K562 (cell line): ENCODE results near the gene MYOG.

ENCODE experiments used
- EP300 ChIP-seq: IDR thresholded peaks from 2 replicates; pipeline ENCODE4 v1.6.1; 2012; ENCODE audit warnings: low read length, improper control_type of control experiment
- NFIC ChIP-seq: fragments of 450-650 bp; IDR thresholded peaks from 2 replicates; pipeline ENCODE4 v1.6.1; 2017; ENCODE audit warnings: mild to moderate bottlenecking, inconsistent platforms
- TF ChIP-seq, protein P1 (sequence below): fragments of 250-450 bp; sonication (Bioruptor Pico); IDR thresholded peaks from 2 replicates; pipeline ENCODE4 v1.5.0; 2020; ENCODE audit warnings: mild to moderate bottlenecking

DNA sequence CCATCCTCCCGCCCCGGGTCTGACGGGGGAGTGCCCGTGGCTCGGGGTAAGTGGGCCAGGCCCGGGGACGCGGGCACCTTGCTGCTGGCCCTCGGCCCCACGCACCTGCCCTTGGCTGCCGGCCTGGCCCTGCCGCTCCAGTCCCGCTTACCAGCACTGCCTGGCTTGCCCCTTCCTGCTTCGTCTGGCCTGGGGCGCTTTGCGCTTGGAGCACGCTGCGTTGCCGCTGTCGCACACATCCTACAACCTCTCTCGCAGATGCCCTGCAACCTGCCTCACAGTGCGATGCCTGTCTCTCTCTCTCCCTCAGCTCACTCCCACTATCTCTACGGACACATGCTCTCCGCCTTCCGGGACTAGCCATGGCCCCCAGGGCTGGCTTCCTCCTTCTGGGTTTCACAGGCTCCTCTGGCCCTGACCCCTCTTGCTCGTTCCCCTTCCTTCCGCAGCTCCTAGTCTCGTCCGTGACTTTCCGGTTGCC is 9.7 kb downstream of the MYOG start:
- TF ChIP-seq, protein P1, sequence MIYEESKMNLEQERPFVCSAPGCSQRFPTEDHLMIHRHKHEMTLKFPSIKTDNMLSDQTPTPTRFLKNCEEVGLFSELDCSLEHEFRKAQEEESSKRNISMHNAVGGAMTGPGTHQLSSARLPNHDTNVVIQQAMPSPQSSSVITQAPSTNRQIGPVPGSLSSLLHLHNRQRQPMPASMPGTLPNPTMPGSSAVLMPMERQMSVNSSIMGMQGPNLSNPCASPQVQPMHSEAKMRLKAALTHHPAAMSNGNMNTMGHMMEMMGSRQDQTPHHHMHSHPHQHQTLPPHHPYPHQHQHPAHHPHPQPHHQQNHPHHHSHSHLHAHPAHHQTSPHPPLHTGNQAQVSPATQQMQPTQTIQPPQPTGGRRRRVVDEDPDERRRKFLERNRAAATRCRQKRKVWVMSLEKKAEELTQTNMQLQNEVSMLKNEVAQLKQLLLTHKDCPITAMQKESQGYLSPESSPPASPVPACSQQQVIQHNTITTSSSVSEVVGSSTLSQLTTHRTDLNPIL: no peak
- TF ChIP-seq EP300: no peak
- TF ChIP-seq NFIC: no peak
